A549 treated with CpdA at 1 μM for 4 hours (cell line): ENCODE data around the gene PRG3. TPM values are rescaled to one million over a fixed set of nuclear protein-coding genes. Genes with fewer than 3 reads are reported as not detected.

Source experiments
- total RNA-seq: library from RNA; stranded (reverse); fragments of 200-300 nt; extraction: Qiagen RNA extraction; gene quantifications from 5 replicates; pipeline ENCODE4 v1.2.3, GENCODE V29; 2022; ENCODE audit warnings: low read depth

The PRG3 gene
- not detected in 5 replicates for total RNA-seq

DNA sequence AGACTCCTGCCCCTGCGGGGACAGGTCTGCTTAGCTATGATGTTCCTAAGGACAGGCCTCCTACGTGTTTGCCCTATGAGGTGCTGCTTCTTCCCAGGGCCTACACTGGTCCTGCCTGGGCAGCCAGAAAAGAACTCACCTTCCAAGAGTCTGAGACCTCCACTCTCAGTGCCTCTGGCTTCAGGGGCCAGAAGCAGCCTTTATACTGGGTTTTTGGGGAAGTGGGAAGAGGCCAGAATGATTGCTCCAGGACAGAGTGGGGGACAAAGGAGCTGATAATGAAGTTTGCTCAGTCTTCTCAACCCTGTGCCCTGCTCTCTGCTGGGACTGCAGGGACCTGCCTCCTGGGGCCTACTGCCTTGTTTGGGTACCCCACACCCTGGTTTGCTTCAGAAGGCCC lies at the start of gene PRG3:
TSS of gene PRG3 (minus strand) at position 176 of the 400 bp plus-strand sequence. CDS start 442 bp downstream, outside the sequence.

DNA sequence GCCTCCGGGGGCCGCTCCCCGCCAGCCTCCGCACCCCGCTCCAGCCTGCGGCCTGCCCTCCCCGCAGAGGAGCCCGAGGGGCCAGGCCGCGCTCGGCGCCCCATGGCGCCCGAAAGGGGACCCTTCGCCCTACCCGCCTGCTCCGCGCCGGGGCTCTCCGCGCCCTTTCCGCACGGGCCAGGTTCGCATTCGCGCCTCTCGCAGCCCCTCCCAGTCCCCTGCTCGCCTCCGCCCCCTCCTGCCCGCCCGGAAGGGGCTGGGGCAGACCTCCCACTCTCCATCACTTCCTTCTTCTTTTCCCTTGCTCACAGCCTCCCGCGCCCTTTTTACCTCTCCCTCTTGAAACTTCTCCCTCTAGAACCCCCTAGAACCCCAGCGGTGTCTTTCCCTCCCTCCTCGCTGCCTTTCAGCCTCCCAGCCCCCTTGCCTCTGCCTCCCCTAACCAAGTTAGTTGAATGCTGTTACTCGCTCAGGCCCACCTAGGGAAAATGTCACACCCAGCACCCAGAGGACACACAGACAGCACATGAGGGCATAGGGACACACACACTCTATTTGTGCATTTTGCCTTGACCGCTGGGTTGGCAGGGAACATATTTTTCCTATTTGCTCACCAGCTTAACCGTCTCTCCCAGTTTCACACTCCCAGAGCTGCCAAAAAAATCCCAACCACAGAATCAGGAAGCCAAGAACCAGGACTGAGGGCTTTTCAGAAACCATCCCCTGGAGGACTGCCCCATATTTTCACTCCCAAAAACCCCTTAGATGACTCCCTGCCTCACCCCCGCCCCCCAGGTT lies 46.2 kb upstream of the PRG3 start, which contains the start of gene SLC43A3:
TSS of gene SLC43A3 (minus strand) at position 193 of the 798 bp plus-strand sequence. CDS start 949 bp downstream, outside the sequence.

GRCh38 chr11:57390535-57390934 lies 9.6 kb upstream of the PRG3 start, which contains the start of gene PRG2:
Gene PRG2 (minus strand): TSS chr11:57390650. CDS start chr11:57389944, 706 bp downstream.

DNA sequence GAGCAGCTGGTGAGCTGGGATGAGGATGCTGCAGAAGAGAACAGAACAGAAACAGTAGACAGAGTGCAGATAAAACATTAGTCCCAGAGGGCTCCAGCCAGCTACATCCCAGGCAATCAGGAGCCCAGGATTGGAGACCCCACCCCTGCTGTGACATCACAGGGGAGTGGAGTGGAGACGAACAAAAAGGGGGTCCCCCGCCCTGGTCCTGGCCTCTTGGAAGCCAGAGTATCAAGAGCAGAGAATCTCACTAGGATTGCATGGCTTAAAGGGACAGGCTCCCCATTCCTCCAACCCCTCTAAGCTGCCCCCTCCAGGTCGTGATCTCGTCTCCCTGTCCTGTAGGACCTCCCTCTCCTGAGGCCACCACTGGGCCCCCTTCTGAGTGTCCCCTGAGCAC lies 42.8 kb downstream of the PRG3 start, which contains the start of gene P2RX3:
TSS of gene P2RX3 (plus strand) at position 211 of the 400 bp plus-strand sequence. CDS start 199 bp downstream, outside the sequence.

GRCh38 chr11:57335343-57336110 lies 45.4 kb downstream of the PRG3 start, which contains the start of gene SSRP1:
Gene SSRP1 (minus strand): TSS chr11:57335892. CDS start chr11:57335121, 771 bp downstream.

Other genes with a start within 250 kb of the PRG3 start
- 0.01 TPM in 1 of 5 replicates, not detected in the others for gene LRRC55, start 199.2 kb downstream of the PRG3 start, total RNA-seq
- 0.03 to 0.12 TPM (median 0.08 TPM) in 4 of 5 replicates, not detected in the other for gene APLNR, start 143.9 kb downstream of the PRG3 start, total RNA-seq
- gene TNKS1BP1, start 56.2 kb downstream of the PRG3 start, total RNA-seq: 73.8 to 96.5 TPM (median 82.8 TPM) in 5 replicates
- gene SSRP1, start 45.3 kb downstream of the PRG3 start, total RNA-seq: 220 to 267 TPM (median 233 TPM) in 5 replicates
- gene P2RX3, start 42.8 kb downstream of the PRG3 start, total RNA-seq: 0.16 to 0.31 TPM (median 0.19 TPM) in 5 replicates
- gene PRG2, start 9.5 kb upstream of the PRG3 start, total RNA-seq: 0.07 TPM in 1 of 5 replicates, not detected in the others
- 0.28 to 0.74 TPM (median 0.33 TPM) in 5 replicates for gene SLC43A3, start 46.0 kb upstream of the PRG3 start, total RNA-seq
- gene RTN4RL2, start 79.4 kb upstream of the PRG3 start, total RNA-seq: 72.6 to 128 TPM (median 115 TPM) in 5 replicates
- 2.8 to 4.0 TPM (median 3.8 TPM) in 5 replicates for gene SLC43A1, start 134.6 kb upstream of the PRG3 start, total RNA-seq
- 159 to 183 TPM (median 179 TPM) in 5 replicates for gene TIMM10, start 149.6 kb upstream of the PRG3 start, total RNA-seq
- gene SMTNL1, start 156.4 kb upstream of the PRG3 start, total RNA-seq: not detected in 5 replicates
- gene UBE2L6, start 186.5 kb upstream of the PRG3 start, total RNA-seq: 27.0 to 32.5 TPM (median 30.1 TPM) in 5 replicates
- 0.37 to 1.1 TPM (median 0.64 TPM) in 5 replicates for gene SERPING1, start 216.5 kb upstream of the PRG3 start, total RNA-seq